Measurements from ENCODE around the gene MTO1. TPM values are rescaled to one million over a fixed set of nuclear protein-coding genes. Genes with fewer than 3 reads are reported as not detected.
"Not testable (repeated sequence)": the region's sequence is repeated elsewhere in the genome, so short reads cannot be mapped to it uniquely, and the experiment has no call there.

The MTO1 gene
- total RNA-seq, 5 donors from 2014 or later (not counting 1 experiment from before 2014, with no cell fraction given), result 55.0 to 80.4 (median 59.3) TPM

DNA sequence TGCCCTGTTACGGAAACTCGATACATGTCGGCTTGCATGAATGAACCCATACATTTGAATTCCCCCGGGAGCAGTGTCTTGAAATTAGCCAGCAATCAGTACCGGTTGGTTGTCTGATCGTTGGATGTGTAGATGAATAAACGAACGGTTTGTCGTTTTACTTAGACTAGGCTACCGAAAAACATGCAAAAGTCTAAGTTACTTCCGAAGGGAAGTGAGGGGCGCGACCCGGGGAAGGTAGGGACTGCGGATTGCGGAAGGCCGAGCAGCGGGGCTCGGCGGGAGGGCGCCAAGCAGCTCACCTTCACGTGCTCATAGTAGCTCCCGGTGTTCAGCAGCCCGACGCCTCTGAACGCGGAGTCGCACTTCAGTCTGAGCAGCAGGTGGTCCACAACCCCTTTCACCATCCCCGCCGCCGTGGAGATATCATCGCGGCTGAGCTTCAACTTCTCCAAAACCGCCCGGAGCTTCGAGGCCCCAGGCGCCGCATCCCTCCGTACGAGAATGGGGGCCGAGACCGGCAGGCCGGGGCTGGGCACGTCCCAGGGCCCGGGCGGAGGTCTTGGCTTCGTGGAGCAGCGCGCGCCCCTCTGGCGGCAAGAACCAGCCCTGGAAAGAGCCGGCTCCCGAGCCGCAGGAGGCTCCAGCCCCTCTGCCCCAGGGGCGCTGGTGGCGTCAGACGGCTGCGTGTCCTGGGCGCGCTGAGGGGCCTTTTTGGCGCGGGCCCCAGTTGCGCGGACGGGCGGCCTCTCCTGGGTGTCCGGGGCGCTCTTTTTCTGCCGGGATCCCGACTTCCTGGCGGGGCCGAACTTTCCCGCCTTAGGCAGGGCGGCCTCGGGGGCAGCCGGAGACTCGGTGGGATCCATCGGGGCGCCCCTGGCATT, 10.1 kb upstream of the MTO1 start:
- H3K27ac ChIP-seq (ENCODE audit: low read length), result peak overlapping the region; percentile 60
- H3K4me3 ChIP-seq (ENCODE audit: control insufficient read depth in 1 of 2, extremely low read depth in 1 of 2, low read length in 1 of 2), result peak overlapping the region; percentile 62 to 83
- under 1% methylated on average over 73 of the region's 79 CpGs for WGBS (ENCODE audit: insufficient coverage)
- H3K9me3 ChIP-seq, result no peaks in the 10 kb centered on the region
- H3K4me1 Mint-ChIP-seq, result peaks cover 27 to 37% (median 30%) of the 10 kb centered on the region in 3 donors
- no peaks in the 10 kb centered on the region for H3K27me3 ChIP-seq (replicated peaks in 1 of 2; ENCODE audit: control insufficient read depth in 2 of 2, extremely low read depth in 1 of 2, insufficient read depth in 2 of 2, low read length in 1 of 2)
- DNase-seq (peak in 31 of 35 experiments; percentile 6 to 63 (median 27)), ATAC-seq (replicated peaks in 1 of 4) (peak; percentile 59 to 73 (median 64))
- H3K9me3 Mint-ChIP-seq, result no peaks in the 10 kb centered on the region
- H3K27ac Mint-ChIP-seq, result peak overlapping the region; percentile 87 to 88
- no peaks in the 10 kb centered on the region for H3K36me3 ChIP-seq (ENCODE audit: control insufficient read depth in 2 of 2, extremely low read depth in 1 of 2, insufficient read depth in 1 of 2, low read length in 1 of 2)
- H3K4me1 ChIP-seq (ENCODE audit: control insufficient read depth in 1 of 2, extremely low read depth in 1 of 2, insufficient read depth in 2 of 2, low read length in 2 of 2), result peaks cover 6 to 43% of the 10 kb centered on the region in 2 experiments
- H3K36me3 Mint-ChIP-seq, result peaks cover 4% of the 10 kb centered on the region
- ChIA-PET CTCF (interaction anchor here (0.8 to 1.8 kb wide), 5 partner anchors 10 to 160 kb away, joined by 3 to 13 read pairs (median 4); partner anchors contain the start of gene MTO1 (in 1 of the 2)), POLR2A (interaction anchor here (0.6 to 3.2 kb wide), 6 partner anchors 10 to 262 kb away, joined by 3 to 25 read pairs (median 3); partner anchors contain the start of genes MTO1 (in 1 of the 2) and SLC17A5 (in 1 of the 2))
- H3K4me3 Mint-ChIP-seq, result peak overlapping the region; percentile 85 to 94 (median 93)
- no peaks in the 10 kb centered on the region for H3K27me3 Mint-ChIP-seq

- Histone ChIP-seq H3K4me1 (ENCODE audit: control insufficient read depth in 1 of 2, extremely low read depth in 1 of 2, insufficient read depth in 2 of 2, low read length in 2 of 2) (peaks cover 6 to 43% of the 10 kb centered on the region in 2 experiments), H3K4me3 (ENCODE audit: control insufficient read depth in 1 of 2, extremely low read depth in 1 of 2, low read length in 1 of 2) (peak within 1 kb of the TSS; percentile 62 to 83), H3K9me3 (no peaks in the 10 kb centered on the region), H3K36me3 (ENCODE audit: control insufficient read depth in 2 of 2, extremely low read depth in 1 of 2, insufficient read depth in 1 of 2, low read length in 1 of 2) (no peaks in the 10 kb centered on the region), H3K27me3 (replicated peaks in 1 of 2; ENCODE audit: control insufficient read depth in 2 of 2, extremely low read depth in 1 of 2, insufficient read depth in 2 of 2, low read length in 1 of 2) (no peaks in the 10 kb centered on the region), H3K27ac (ENCODE audit: low read length) (peak within 1 kb of the TSS; percentile 60)
- WGBS (ENCODE audit: insufficient coverage), result under 1% methylated on average over 20 of the region's 23 CpGs
- peak; percentile 71 to 92 (median 78) for ATAC-seq (replicated peaks in 1 of 4)
- ChIA-PET CTCF (interaction anchor here (0.9 to 1.7 kb wide), 3 partner anchors 9 to 160 kb away, joined by 3 to 12 read pairs (median 4); partner anchors contain the start of gene MTO1 (in 1 of the 2)), POLR2A (interaction anchor here in 1 of 2 donors (0.6 to 3.2 kb wide), 4 partner anchors 8 to 26 kb away, joined by 3 to 25 read pairs (median 3); partner anchors contain the start of gene MTO1)
- peaks cover 4% of the 10 kb centered on the region for H3K36me3 Mint-ChIP-seq
- H3K4me1 Mint-ChIP-seq, result peaks cover 27 to 37% (median 30%) of the 10 kb centered on the region in 3 donors
- peak; percentile 30 to 87 (median 68) for DNase-seq
- H3K27me3 Mint-ChIP-seq, result no peaks in the 10 kb centered on the region
- no peaks in the 10 kb centered on the region for H3K9me3 Mint-ChIP-seq
- peak within 1 kb of the TSS; percentile 87 to 88 for H3K27ac Mint-ChIP-seq
- H3K4me3 Mint-ChIP-seq, result peak within 1 kb of the TSS; percentile 85 to 94 (median 93)
These were observed 9.5 kb upstream of the MTO1 start, which contains the start of gene CGAS for GRCh38 chr6:73452107-73452461. Gene CGAS, minus strand, starts transcription at chr6:73452297. Its CDS starts 116 bp downstream, at chr6:73452181.

DNA sequence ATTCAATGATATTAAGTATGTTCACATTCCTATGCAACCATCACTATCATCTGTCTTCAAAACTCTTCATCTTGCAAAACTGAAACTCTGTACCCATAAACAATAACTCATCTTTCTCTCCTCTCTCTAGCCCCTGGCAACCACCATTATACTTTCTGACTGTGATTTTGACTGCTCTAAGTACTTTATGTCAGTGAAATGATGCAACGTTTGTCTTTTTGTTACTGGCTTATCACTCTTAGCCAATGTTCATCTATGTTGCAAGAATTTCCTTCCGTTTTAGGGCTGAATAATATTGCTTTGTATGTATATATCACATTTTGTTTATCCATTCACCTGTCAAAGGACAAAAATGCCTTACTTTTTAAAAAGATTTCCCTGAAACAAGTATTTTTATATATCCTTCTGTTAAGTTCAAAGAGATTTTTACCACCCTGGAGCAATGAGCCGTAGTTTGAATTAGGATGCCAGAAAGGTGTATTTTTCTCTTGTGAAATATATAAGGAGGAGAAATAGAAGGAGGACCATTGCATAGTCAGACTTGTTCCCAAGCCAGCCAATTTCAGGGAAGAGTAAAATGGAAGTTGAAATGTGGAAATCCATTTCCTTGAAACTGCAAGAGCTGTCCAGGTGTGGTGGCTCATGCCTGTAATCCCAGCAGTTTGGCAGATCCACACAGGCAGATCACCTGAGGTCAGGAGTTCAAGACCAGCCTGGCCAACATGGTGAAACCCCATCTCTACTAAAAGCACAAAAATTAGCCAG, 5.5 kb upstream of the MTO1 start:
- H3K27me3 Mint-ChIP-seq, result no peaks in the 10 kb centered on the region
- Histone ChIP-seq H3K4me1 (ENCODE audit: control insufficient read depth in 1 of 2, extremely low read depth in 1 of 2, insufficient read depth in 2 of 2, low read length in 2 of 2) (peaks cover 1 to 41% of the 10 kb centered on the region in 2 experiments), H3K4me3 (ENCODE audit: control insufficient read depth in 1 of 2, extremely low read depth in 1 of 2, low read length in 1 of 2) (no peak overlapping the region), H3K27me3 (replicated peaks in 1 of 2; ENCODE audit: control insufficient read depth in 2 of 2, extremely low read depth in 1 of 2, insufficient read depth in 2 of 2, low read length in 1 of 2) (no peaks in the 10 kb centered on the region), H3K36me3 (ENCODE audit: control insufficient read depth in 2 of 2, extremely low read depth in 1 of 2, insufficient read depth in 1 of 2, low read length in 1 of 2) (no peaks in the 10 kb centered on the region), H3K9me3 (no peaks in the 10 kb centered on the region), H3K27ac (ENCODE audit: low read length) (no peak overlapping the region)
- no peaks in the 10 kb centered on the region for H3K9me3 Mint-ChIP-seq
- H3K4me1 Mint-ChIP-seq, result peaks cover 22 to 37% (median 32%) of the 10 kb centered on the region in 3 donors
- no peak for DNase-seq
- peak overlapping the region in 1 of 2 donors; percentile 45 for H3K27ac Mint-ChIP-seq
- ATAC-seq (replicated peaks in 1 of 4), result no peak
- H3K4me3 Mint-ChIP-seq, result no peak overlapping the region
- no CpG with 5 or more reads among the region's 3 CpGs for WGBS (ENCODE audit: insufficient coverage)
- POLR2A ChIA-PET, result no interaction called here
- CTCF ChIA-PET, result interaction anchor here in 1 of 2 donors (0.7 kb wide), 1 partner anchor 17 kb away, joined by 4 read pairs; no protein-coding TSS in a partner anchor
- no peaks in the 10 kb centered on the region for H3K36me3 Mint-ChIP-seq

DNA sequence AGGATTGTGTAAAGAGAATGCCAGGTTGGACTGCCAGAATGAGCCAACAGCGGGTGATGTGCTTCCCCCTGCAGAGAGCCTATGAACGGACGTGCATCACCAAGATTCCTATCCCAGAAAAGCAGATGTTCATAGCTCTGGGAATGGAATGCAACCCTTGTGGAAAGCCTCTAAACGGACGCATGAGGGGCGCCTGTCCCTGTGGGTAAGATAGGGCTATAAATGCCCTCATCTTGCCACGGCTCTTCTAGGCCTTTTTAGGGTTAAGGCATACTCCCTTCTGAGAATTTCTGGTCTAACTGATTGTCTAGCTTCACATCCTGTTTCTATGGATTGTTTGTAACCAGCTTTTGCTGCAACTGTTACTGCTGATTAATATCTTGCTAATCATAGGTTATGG, 2.1 kb upstream of the MTO1 start:
- H3K36me3 Mint-ChIP-seq; POLR2A ChIA-PET; H3K27me3 ChIP-seq (replicated peaks in 1 of 2; ENCODE audit: control insufficient read depth in 2 of 2, extremely low read depth in 1 of 2, insufficient read depth in 2 of 2, low read length in 1 of 2); H3K27me3 Mint-ChIP-seq; H3K9me3 Mint-ChIP-seq; H3K9me3 ChIP-seq; CTCF ChIA-PET; DNase-seq; H3K4me3 ChIP-seq (ENCODE audit: control insufficient read depth in 1 of 2, extremely low read depth in 1 of 2, low read length in 1 of 2); ATAC-seq (replicated peaks in 1 of 4); H3K27ac ChIP-seq (ENCODE audit: low read length); H3K36me3 ChIP-seq (ENCODE audit: control insufficient read depth in 2 of 2, extremely low read depth in 1 of 2, insufficient read depth in 1 of 2, low read length in 1 of 2): not testable (repeated sequence)
- peaks cover 40 to 54% (median 42%) of the 10 kb centered on the region in 3 donors for H3K4me1 Mint-ChIP-seq
- WGBS (ENCODE audit: insufficient coverage), result 100% methylated on average over 2 of the region's 7 CpGs
- H3K27ac Mint-ChIP-seq, result peak overlapping the region; percentile 87 to 92
- peaks cover 2 to 40% of the 10 kb centered on the region in 2 experiments for H3K4me1 ChIP-seq (ENCODE audit: control insufficient read depth in 1 of 2, extremely low read depth in 1 of 2, insufficient read depth in 2 of 2, low read length in 2 of 2)
- peak overlapping the region in 1 of 3 donors; percentile 47 for H3K4me3 Mint-ChIP-seq

DNA sequence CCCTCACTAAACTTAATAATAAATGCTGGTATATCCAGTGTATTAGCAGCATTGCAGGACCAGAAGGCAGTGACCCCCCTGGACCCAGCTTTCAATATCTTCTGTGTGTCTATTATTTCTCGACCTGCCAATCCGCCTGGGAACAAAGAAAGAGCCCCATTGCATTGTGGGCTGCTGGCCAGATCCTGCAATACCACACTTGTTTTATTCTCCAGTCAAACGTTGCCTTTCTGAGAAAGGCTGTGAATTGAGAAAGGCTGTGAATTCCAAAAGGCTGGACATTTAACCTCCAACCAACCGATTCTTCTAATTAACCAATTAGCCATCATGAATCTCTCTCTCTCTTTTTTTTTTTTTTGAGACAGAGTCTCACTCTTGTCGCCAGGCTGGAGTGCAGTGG, 1.5 kb upstream of the MTO1 start:
- H3K36me3 ChIP-seq (ENCODE audit: control insufficient read depth in 2 of 2, extremely low read depth in 1 of 2, insufficient read depth in 1 of 2, low read length in 1 of 2), result peaks cover 0 to 4% of the 10 kb centered on the region in 2 donors
- WGBS (ENCODE audit: insufficient coverage), result 63% methylated on average over 1 of the region's 5 CpGs
- DNase-seq (no peak), ATAC-seq (replicated peaks in 1 of 4) (no peak)
- ChIA-PET CTCF (interaction anchor here in 1 of 2 donors (0.7 kb wide), 2 partner anchors 16 to 70 kb away, joined by 3 to 4 read pairs; no protein-coding TSS in a partner anchor), POLR2A (no interaction called here)
- no peak overlapping the region for H3K4me3 ChIP-seq (ENCODE audit: control insufficient read depth in 1 of 2, extremely low read depth in 1 of 2, low read length in 1 of 2)
- Mint-ChIP-seq H3K9me3 (no peaks in the 10 kb centered on the region), H3K36me3 (peaks cover 9% of the 10 kb centered on the region), H3K27ac (peak overlapping the region; percentile 87 to 92), H3K4me3 (peak overlapping the region; percentile 47 to 88 (median 87)), H3K27me3 (no peaks in the 10 kb centered on the region), H3K4me1 (peaks cover 40 to 54% (median 42%) of the 10 kb centered on the region in 3 donors)
- H3K27me3 ChIP-seq (replicated peaks in 1 of 2; ENCODE audit: control insufficient read depth in 2 of 2, extremely low read depth in 1 of 2, insufficient read depth in 2 of 2, low read length in 1 of 2), result no peaks in the 10 kb centered on the region
- H3K4me1 ChIP-seq (ENCODE audit: control insufficient read depth in 1 of 2, extremely low read depth in 1 of 2, insufficient read depth in 2 of 2, low read length in 2 of 2), result peaks cover 2 to 36% of the 10 kb centered on the region in 2 experiments
- no peaks in the 10 kb centered on the region for H3K9me3 ChIP-seq
- H3K27ac ChIP-seq (ENCODE audit: low read length), result peak overlapping the region; percentile 93
